ENCODE data around the gene CTNNB1.

GRCh38 chr3:41162541-41162940 lies 36.8 kb upstream of the CTNNB1 start:
- TF ChIP-seq, protein P1, sequence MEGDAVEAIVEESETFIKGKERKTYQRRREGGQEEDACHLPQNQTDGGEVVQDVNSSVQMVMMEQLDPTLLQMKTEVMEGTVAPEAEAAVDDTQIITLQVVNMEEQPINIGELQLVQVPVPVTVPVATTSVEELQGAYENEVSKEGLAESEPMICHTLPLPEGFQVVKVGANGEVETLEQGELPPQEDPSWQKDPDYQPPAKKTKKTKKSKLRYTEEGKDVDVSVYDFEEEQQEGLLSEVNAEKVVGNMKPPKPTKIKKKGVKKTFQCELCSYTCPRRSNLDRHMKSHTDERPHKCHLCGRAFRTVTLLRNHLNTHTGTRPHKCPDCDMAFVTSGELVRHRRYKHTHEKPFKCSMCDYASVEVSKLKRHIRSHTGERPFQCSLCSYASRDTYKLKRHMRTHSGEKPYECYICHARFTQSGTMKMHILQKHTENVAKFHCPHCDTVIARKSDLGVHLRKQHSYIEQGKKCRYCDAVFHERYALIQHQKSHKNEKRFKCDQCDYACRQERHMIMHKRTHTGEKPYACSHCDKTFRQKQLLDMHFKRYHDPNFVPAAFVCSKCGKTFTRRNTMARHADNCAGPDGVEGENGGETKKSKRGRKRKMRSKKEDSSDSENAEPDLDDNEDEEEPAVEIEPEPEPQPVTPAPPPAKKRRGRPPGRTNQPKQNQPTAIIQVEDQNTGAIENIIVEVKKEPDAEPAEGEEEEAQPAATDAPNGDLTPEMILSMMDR (IDR thresholded peaks at IDR 0.05; ENCODE audit: low read length), result no peak
- TF ChIP-seq EZH2 (IDR thresholded peaks at IDR 0.05; ENCODE audit: borderline replicate concordance, low read length), result no peak
